ENCODE measurements around the gene F2RL1.
"Not testable (repeated sequence)": the region's sequence is repeated elsewhere in the genome, so short reads cannot be mapped to it uniquely, and the experiment has no call there.

Gene F2RL1

DNA sequence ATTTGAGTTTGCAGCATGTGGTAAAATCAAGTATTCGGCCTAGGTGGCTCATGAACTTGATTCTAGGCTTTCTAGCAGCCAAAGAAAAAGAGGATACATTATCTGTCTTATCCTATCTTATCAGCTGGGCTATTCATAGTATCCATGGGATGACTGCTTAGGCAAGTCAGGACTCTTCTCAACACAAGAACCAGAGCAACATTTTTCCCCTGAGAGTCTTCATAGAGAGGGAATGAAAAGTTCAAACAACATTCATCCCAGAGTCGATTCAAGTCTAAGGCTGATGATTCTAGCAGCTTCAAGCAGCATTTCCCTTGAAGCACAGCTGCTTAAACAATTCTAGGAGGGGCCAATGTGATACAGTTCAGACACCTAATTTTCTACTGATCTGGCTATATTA lies 33.9 kb downstream of the F2RL1 start:
- H3K27me3 ChIP-seq = peaks cover 5% of the 10 kb centered on the region; the same call in 1 of the 2 replicates
- no peaks in the 10 kb centered on the region for H3K4me1 ChIP-seq
- H3K4me3 ChIP-seq (ENCODE audit: low read depth, low read length) = no peak overlapping the region
- H3K9me3 ChIP-seq = no peaks in the 10 kb centered on the region
- no peak for DNase-seq
- H3K36me3 ChIP-seq = no peaks in the 10 kb centered on the region
- TF ChIP-seq, protein P1, sequence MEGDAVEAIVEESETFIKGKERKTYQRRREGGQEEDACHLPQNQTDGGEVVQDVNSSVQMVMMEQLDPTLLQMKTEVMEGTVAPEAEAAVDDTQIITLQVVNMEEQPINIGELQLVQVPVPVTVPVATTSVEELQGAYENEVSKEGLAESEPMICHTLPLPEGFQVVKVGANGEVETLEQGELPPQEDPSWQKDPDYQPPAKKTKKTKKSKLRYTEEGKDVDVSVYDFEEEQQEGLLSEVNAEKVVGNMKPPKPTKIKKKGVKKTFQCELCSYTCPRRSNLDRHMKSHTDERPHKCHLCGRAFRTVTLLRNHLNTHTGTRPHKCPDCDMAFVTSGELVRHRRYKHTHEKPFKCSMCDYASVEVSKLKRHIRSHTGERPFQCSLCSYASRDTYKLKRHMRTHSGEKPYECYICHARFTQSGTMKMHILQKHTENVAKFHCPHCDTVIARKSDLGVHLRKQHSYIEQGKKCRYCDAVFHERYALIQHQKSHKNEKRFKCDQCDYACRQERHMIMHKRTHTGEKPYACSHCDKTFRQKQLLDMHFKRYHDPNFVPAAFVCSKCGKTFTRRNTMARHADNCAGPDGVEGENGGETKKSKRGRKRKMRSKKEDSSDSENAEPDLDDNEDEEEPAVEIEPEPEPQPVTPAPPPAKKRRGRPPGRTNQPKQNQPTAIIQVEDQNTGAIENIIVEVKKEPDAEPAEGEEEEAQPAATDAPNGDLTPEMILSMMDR (IDR thresholded peaks at IDR 0.05; ENCODE audit: low read depth, low read length) = no peak

DNA sequence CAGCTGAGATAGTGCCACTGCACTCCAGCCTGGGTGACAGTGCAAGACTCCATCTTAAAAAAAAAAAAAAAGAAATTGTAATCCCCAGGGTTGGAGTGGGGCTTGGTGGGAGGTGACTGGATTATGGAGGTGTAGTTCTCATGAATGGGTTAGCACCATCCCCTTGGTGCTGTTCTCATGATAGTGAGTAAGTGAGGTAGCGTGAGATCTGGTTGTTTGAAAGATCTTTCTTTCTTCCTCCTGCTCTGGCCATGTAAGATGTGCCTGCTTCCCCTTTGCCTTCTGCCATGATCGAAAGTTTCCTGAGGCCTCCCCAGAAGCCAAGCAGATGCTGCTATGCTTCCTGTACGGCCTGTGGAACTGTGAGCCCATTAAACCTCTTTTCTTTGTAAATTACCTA lies 34.9 kb downstream of the F2RL1 start:
- not testable (repeated sequence) for H3K27me3 ChIP-seq; H3K4me3 ChIP-seq (ENCODE audit: low read depth, low read length); H3K9me3 ChIP-seq; DNase-seq; H3K4me1 ChIP-seq; H3K36me3 ChIP-seq

DNA sequence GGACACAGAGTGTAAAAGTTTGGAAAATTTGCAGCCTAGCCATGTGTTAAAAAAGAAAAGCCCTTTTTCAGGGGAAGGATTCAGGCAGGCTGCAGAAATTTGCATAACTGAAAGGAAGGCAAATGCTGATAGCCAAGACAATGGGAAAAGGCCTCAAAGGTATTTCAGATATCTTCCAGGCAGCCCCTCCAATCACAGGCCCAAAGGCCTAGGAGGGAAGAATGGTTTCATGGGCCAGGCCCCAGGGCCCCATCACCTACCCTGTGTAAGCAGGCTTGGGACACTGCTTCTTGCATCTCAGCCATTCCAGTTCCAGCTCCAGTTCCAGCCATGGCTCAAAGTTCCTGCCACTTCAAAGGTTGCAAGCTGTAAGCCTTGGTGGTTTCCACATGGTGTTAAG lies 35.8 kb downstream of the F2RL1 start:
- no peak for DNase-seq
- H3K9me3 ChIP-seq = no peaks in the 10 kb centered on the region
- peaks cover 5% of the 10 kb centered on the region; the same call in 1 of the 2 replicates for H3K27me3 ChIP-seq
- no peaks in the 10 kb centered on the region for H3K4me1 ChIP-seq
- H3K4me3 ChIP-seq (ENCODE audit: low read depth, low read length) = no peak overlapping the region
- TF ChIP-seq, protein P1 (IDR thresholded peaks at IDR 0.05; ENCODE audit: low read depth, low read length) = no peak
- H3K36me3 ChIP-seq = no peaks in the 10 kb centered on the region

DNA sequence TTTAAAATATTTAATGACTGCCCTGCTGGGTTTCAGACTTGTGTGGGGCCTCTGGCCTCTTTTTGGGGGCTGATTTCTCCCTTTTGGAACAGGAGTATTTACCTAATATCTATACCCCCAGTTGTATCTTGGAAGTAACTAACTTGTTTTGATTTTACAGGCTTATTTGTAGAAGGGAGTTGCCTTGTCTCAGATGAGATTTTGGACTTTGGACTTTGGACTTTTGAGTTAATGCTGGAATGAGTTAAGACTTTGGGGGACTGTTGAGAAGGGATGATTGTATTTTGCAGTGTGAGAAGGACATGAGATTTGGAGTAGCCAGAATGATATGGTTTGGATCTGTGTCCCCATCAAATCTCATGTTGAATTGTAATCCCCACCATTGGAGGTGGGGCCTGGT lies 36.7 kb downstream of the F2RL1 start:
- H3K36me3 ChIP-seq; H3K4me1 ChIP-seq; H3K9me3 ChIP-seq; DNase-seq; H3K27me3 ChIP-seq; H3K4me3 ChIP-seq (ENCODE audit: low read depth, low read length): not testable (repeated sequence)

DNA sequence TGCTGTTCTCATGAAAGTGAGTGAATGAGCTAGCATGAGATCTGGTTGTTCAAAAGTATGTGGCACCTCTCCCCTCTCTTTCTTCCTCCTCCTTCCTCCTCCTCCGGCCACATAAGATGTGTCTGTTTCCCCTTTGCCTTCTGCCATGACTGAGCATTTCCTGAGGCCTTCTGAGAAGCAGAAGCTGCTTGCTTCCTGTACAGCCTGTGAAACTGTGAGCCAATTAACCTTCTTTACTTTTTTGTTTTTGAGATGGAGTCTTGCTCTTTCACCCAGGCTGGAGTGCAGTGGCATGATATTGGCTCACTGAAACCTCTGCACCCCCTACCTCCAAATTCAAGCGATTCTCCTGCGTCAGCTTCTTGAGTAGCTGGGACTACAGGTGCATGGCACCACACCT lies 37.1 kb downstream of the F2RL1 start:
- TF ChIP-seq, protein P1 (IDR thresholded peaks at IDR 0.05; ENCODE audit: low read depth, low read length) = no peak
- DNase-seq = no peak
- no peaks in the 10 kb centered on the region for H3K36me3 ChIP-seq
- no peak overlapping the region for H3K4me3 ChIP-seq (ENCODE audit: low read depth, low read length)
- peaks cover 5% of the 10 kb centered on the region; the same call in 1 of the 2 replicates for H3K27me3 ChIP-seq
- no peaks in the 10 kb centered on the region for H3K4me1 ChIP-seq
- no peaks in the 10 kb centered on the region for H3K9me3 ChIP-seq

DNA sequence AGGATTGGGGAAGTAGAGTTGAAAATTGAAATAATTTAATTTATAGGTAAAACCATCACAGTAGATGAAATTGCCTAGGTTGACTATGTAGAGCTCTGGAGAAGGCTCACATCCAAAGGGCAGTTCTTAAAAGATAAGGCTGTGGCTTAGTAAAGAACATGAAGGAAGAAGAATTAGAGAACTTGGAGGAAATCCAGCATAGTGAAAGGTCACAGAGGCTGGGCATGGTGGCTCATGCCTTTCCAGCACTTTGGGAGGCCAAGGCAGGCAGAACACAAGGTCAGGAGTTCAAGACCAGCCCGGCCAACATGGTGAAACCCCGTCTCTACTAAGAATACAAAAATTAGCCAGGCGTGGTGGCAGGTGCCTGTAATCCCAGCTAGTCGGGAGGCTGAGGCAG lies 38.0 kb downstream of the F2RL1 start:
- not testable (repeated sequence) for H3K4me3 ChIP-seq (ENCODE audit: low read depth, low read length); DNase-seq; H3K36me3 ChIP-seq; H3K9me3 ChIP-seq; H3K4me1 ChIP-seq; H3K27me3 ChIP-seq

DNA sequence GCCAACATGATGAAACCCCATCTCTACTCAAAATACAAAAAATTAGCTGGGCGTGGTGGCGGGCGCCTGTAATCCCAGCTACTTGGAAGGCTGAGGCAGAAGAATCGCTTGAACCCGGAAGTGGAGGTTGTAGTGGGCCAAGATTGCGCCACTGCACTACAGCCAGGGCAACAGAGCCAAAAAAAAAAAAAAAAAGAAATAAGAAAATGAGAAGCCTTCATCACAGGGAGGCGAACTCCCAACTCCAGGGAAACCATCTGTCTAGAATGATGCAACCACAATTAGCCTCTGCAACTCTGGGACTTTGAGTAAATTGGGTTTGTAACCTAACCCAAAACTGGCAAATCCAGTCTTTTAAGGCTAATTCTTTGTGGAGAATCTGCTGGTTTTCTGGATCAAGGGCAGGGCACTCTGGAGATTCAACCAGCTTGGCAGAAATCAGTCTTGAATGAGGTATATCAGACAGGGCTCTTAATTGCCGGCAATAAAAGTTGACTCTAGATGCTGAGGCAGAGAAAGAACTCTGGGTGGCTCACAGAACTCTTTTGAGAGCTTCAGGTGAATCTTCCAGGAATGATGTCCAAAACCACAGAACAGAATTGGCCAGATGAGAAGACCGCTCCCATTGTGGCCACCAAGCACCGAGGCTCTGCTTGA lies 40.9 kb downstream of the F2RL1 start:
- Histone ChIP-seq H3K36me3 (no peaks in the 10 kb centered on the region), H3K4me1 (no peaks in the 10 kb centered on the region), H3K4me3 (ENCODE audit: low read depth, low read length) (no peak overlapping the region), H3K27me3 (no peaks in the 10 kb centered on the region), H3K9me3 (no peaks in the 10 kb centered on the region)
- no peak for DNase-seq
- TF ChIP-seq, protein P1 (IDR thresholded peaks at IDR 0.05; ENCODE audit: low read depth, low read length) = no peak

DNA sequence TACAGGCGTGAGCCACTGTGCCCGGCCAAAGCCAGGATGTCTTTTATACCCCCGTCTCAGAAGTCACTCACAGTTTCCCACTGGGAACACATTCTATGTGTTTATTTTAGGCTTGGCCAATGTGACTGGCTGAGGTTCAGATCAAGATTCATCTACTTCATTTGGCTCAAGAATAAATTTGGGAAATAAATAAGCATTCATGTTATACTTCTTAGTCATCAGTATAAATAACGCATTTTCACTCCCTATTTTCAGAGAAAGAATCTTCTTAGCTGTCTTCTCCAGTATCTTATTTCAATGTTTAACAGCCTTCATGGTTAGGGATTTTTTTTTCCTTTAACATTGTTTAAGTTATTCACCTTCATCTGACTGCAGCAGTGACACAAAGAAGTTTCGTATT lies 42.8 kb downstream of the F2RL1 start:
- Histone ChIP-seq H3K9me3 (no peaks in the 10 kb centered on the region), H3K4me1 (no peaks in the 10 kb centered on the region), H3K4me3 (ENCODE audit: low read depth, low read length) (no peak overlapping the region), H3K27me3 (no peaks in the 10 kb centered on the region), H3K36me3 (no peaks in the 10 kb centered on the region)
- TF ChIP-seq, protein P1 (IDR thresholded peaks at IDR 0.05; ENCODE audit: low read depth, low read length) = no peak
- no peak for DNase-seq

Measured in BE2C (cell line).